GM12891 (cell line): ENCODE results near the gene STK11IP.

Source experiments
- POLR2A ChIP-seq: IDR thresholded peaks from 2 replicates; pipeline ENCODE4 v1.6.1; 2011; ENCODE audit warnings: low read depth, low read length, control low read depth
- POLR2AphosphoS5 ChIP-seq: IDR thresholded peaks from 2 replicates; pipeline ENCODE4 v1.6.1; 2011; ENCODE audit warnings: low read depth, low read length, control low read depth
- POU2F2 ChIP-seq: IDR thresholded peaks from 2 replicates; pipeline ENCODE4 v1.6.1; 2011; ENCODE audit warnings: low read depth, mild to moderate bottlenecking, control low read depth, low read length, moderate library complexity
- SPI1 ChIP-seq: IDR thresholded peaks from 2 replicates; pipeline ENCODE4 v1.6.1; 2011; ENCODE audit warnings: low read depth, low read length, control low read depth
- TAF1 ChIP-seq: IDR thresholded peaks from 2 replicates; pipeline ENCODE4 v1.6.1; 2011; ENCODE audit warnings: low read depth, low read length, control low read depth

DNA sequence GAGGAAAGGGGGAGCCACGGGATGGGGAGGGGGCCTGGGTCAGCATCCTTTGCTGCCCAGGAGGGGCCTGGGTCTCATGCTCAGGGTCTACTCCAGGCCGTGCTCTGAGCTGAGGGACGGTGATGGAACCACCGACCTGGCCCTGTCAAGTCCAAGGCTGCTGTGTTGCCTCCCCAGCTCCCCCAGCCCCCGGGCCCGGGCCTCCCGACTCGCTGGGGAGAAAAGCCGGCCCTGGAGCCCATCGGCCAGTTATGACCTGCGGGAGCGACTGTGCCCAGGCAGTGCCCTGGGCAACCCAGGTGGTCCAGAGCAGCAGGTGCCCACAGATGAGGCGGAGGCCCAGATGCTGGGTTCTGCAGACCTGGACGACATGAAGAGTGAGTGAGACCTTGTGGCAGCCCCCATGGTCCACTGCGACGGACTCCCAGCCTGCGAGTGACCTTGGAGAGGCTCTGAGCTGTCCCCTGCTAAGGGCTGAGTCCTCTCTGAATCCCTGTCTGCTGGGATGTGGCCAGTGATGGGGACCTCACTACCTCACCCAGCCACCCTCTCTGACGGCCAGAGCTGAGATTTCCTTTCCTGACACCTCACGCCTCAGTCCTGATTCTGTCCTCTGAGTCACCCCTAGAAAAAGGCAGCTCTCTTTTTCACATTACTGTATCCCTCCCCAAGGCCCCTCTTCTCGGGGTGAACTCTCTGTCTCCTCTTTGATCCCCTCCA is 32.5 kb downstream of the STK11IP start:
- TF ChIP-seq SPI1 (no peak), POLR2AphosphoS5 (no peak), TAF1 (no peak), POLR2A (no peak), POU2F2 (no peak)
